C4-2B (cell line): Measurements from ENCODE around the gene C12orf43.

Source experiments
- CTCF ChIP-seq: fragments of 450-650 bp; conservative IDR thresholded peaks from 2 replicates; pipeline ENCODE4 v1.5.1; 2017; ENCODE audit warnings: mild to moderate bottlenecking
- ZFX ChIP-seq: fragments of 450-650 bp; IDR thresholded peaks from 2 replicates; pipeline ENCODE4 v1.6.1; 2017

- TF ChIP-seq CTCF (no peak), ZFX (no peak)
Measured at GRCh38 chr12:120965534-120966091, 50.7 kb downstream of the C12orf43 start.
